Measurements from ENCODE around the gene RAB11B. TPM values are rescaled to one million over a fixed set of nuclear protein-coding genes. Genes with fewer than 3 reads are reported as not detected.
A peak's percentile ranks its signal among the peaks of the same experiment; 100 is the strongest.

Gene RAB11B
- total and polyA plus RNA-seq, 9 of the 15 experiments (the other 6 are each of a cell fraction or from before 2014, with no cell fraction given) = 0.74 to 71.0 (median 13.8) TPM

DNA sequence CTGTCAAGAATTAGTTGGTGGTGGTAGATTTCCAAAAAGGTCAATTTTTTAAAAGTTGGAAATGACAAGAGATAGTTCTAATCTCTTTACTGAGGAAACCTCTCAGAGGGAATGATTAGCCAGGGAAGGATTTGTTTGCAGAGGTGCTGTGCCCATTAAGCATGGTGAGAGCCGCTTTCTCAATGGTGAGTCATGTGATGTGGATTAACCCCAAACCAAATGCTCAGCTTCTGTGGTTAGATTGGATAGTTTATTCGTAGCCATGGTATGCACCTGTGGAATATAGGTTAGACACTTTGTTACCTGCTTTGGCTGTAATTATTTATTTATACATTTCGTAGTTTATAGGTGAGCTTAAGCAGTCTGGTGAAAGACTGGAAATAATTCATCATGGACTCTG is 61.7 kb downstream of the RAB11B start:
- Histone ChIP-seq H3K27ac (ENCODE audit: extremely low read depth, low read depth, low read length) (no peak overlapping the region), H3K9me3 (replicated peaks; ENCODE audit: control insufficient read depth, insufficient read depth, low read depth, low read length) (no peaks in the 10 kb centered on the region), H2AFZ (ENCODE audit: low read depth, low read length) (no peak overlapping the region), H3K4me1 (replicated peaks in 1 of 2; ENCODE audit: control insufficient read depth in 2 of 2, insufficient read depth in 2 of 2, low read length in 2 of 2) (peaks cover 23 to 24% of the 10 kb centered on the region in 2 experiments), H3K79me2 (ENCODE audit: control insufficient read depth, insufficient read depth, low read length) (peaks cover 99% of the 10 kb centered on the region), H3K9ac (ENCODE audit: insufficient read depth in 1 of 2, low read depth in 2 of 2, low read length in 2 of 2) (no peak overlapping the region), H3K36me3 (ENCODE audit: control insufficient read depth, insufficient read depth, low read length) (peaks cover 85% of the 10 kb centered on the region), H4K20me1 (replicated peaks; ENCODE audit: control insufficient read depth, insufficient read depth, low read length) (peaks cover 75% of the 10 kb centered on the region), H3K27me3 (ENCODE audit: control insufficient read depth in 2 of 2, insufficient read depth in 2 of 2, low read length in 2 of 2) (no peaks in the 10 kb centered on the region), H3K4me3 (no peak overlapping the region), H3K9me1 (ENCODE audit: control insufficient read depth, insufficient read depth, low read length) (peaks cover 12% of the 10 kb centered on the region), H3K4me2 (ENCODE audit: insufficient read depth, low read length) (no peak overlapping the region; the same call in 1 of the 2 replicates)
- in situ Hi-C loops (cut with MboI) (no loop called here), intact Hi-C loops (cut with micrococcal nuclease) (no loop called here)
- CTCF ChIA-PET (ENCODE audit: low intra/inter-chr PET ratio) = no interaction called here
- TF ChIP-seq SREBF1 (IDR thresholded peaks at IDR 0.05; ENCODE audit: borderline replicate concordance, low read depth, low read length) (no peak), RAD51 (IDR thresholded peaks at IDR 0.05; ENCODE audit: borderline replicate concordance, low read depth) (0 out of 2 replicates have a peak, but pooled peaks have one; percentile 21), ZZZ3 (IDR thresholded peaks at IDR 0.05) (no peak), SRSF7 (optimal IDR thresholded peaks at IDR 0.05; ENCODE audit: low read depth, low read length) (no peak), PYGO2 (tag; IDR thresholded peaks at IDR 0.05) (no peak), ZNF280A (IDR thresholded peaks at IDR 0.05; ENCODE audit: low read depth, partially characterized antibody) (no peak), CBX2 (IDR thresholded peaks at IDR 0.05; ENCODE audit: insufficient read depth, low read length, poor library complexity, severe bottlenecking) (no peak), TFE3 (CRISPR knock-in tag; IDR thresholded peaks at IDR 0.05) (peak; percentile 65), ZBTB2 (IDR thresholded peaks at IDR 0.05) (no peak), ZNF586 (CRISPR knock-in tag; conservative IDR thresholded peaks at IDR 0.05) (no peak), KDM2B (CRISPR knock-in tag; IDR thresholded peaks at IDR 0.05) (no peak)
- TF ChIP-seq, protein P1, sequence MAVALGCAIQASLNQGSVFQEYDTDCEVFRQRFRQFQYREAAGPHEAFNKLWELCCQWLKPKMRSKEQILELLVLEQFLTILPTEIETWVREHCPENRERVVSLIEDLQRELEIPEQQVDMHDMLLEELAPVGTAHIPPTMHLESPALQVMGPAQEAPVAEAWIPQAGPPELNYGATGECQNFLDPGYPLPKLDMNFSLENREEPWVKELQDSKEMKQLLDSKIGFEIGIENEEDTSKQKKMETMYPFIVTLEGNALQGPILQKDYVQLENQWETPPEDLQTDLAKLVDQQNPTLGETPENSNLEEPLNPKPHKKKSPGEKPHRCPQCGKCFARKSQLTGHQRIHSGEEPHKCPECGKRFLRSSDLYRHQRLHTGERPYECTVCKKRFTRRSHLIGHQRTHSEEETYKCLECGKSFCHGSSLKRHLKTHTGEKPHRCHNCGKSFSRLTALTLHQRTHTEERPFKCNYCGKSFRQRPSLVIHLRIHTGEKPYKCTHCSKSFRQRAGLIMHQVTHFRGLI (CRISPR knock-in tag; IDR thresholded peaks at IDR 0.05) = no peak
- no peak for FAIRE-seq
- 54% methylated on average over 3 of the region's 3 CpGs for WGBS (ENCODE audit: insufficient coverage, low coverage, missing lambda C conversion rate)
- ATAC-seq = no peak
- POLR2A ChIA-PET = interaction anchor here (0.6 to 1.0 kb wide), 4 partner anchors 13 to 81 kb away, joined by 3 to 4 read pairs (median 3); no protein-coding TSS in a partner anchor
- no TSS peak for BruUV-seq (replicated peaks)
- DNase-seq (ENCODE audit: extremely low read depth in 1 of 4, low spot score in 3 of 4) = no peak

Measured in K562 (cell line).